ENCODE measurements around the gene DAAM1. TPM values are rescaled to one million over a fixed set of nuclear protein-coding genes. Genes with fewer than 3 reads are reported as not detected.

DAAM1 gene
- polyA plus RNA-seq, 1 donor (not counting 4 experiments of a cell fraction or from before 2014, with no cell fraction given) = 44.6 TPM

DNA sequence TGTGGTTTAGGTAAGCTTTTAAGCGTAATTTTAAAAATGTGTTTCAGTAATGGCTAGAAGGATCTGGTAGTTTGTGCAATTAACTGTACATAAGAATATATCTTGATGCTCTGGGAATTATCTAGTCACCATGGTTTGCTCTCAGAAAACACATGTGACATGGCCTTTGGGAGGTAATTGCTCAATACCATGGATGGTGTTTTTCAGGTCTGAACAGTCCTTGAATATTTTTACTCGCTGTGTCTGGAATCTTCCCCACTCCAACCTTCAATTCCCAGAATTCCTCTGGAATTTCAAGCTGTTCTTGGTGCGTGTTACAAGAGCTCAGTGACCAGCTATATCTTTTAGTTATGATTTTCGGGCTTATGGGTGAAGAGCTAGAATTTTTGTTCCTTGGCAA is 85.3 kb downstream of the DAAM1 start:
- Histone ChIP-seq H3K36me3 (ENCODE audit: control insufficient read depth in 2 of 2, extremely low read depth in 1 of 2, insufficient read depth in 2 of 2, low read length in 2 of 2) (peaks cover 0 to 9% of the 10 kb centered on the region in 2 experiments), H3K4me2 (ENCODE audit: control insufficient read depth, extremely low read depth, insufficient read depth, low read depth, low read length) (no peak overlapping the region), H3K4me1 (ENCODE audit: control insufficient read depth, extremely low read depth, insufficient read depth, low read length) (peaks cover 50% of the 10 kb centered on the region), H3K9ac (ENCODE audit: control insufficient read depth, extremely low read depth, insufficient read depth, low read length) (no peak overlapping the region), H3K4me3 (ENCODE audit: control insufficient read depth in 2 of 3, extremely low read depth in 1 of 3, insufficient read depth in 2 of 3, low read depth in 1 of 3, low read length in 3 of 3) (no peak overlapping the region), H2AFZ (ENCODE audit: control insufficient read depth, low read length) (no peak overlapping the region), H3K9me1 (ENCODE audit: control insufficient read depth, extremely low read depth, insufficient read depth, low read length) (no peaks in the 10 kb centered on the region), H3K9me3 (ENCODE audit: control insufficient read depth, low read depth, low read length) (no peaks in the 10 kb centered on the region), H3K27me3 (ENCODE audit: control insufficient read depth, extremely low read depth, insufficient read depth, low read length) (no peaks in the 10 kb centered on the region), H4K20me1 (ENCODE audit: control insufficient read depth, extremely low read depth, insufficient read depth, low read length) (no peaks in the 10 kb centered on the region), H3K79me2 (ENCODE audit: control insufficient read depth, insufficient read depth, low read length) (no peaks in the 10 kb centered on the region), H3K27ac (ENCODE audit: control insufficient read depth, insufficient read depth, low read length) (no peak overlapping the region)
- FAIRE-seq (no peak), DNase-seq (ENCODE audit: low read depth, low spot score) (no peak)
- dilution Hi-C loops (cut with MboI; ENCODE audit: extremely low pct_ligation_motif_present, low sequenced_read_pairs) = no loop called here
- TF ChIP-seq EZH2 (IDR thresholded peaks at IDR 0.05; ENCODE audit: low read length) = no peak
- TF ChIP-seq, protein P1, sequence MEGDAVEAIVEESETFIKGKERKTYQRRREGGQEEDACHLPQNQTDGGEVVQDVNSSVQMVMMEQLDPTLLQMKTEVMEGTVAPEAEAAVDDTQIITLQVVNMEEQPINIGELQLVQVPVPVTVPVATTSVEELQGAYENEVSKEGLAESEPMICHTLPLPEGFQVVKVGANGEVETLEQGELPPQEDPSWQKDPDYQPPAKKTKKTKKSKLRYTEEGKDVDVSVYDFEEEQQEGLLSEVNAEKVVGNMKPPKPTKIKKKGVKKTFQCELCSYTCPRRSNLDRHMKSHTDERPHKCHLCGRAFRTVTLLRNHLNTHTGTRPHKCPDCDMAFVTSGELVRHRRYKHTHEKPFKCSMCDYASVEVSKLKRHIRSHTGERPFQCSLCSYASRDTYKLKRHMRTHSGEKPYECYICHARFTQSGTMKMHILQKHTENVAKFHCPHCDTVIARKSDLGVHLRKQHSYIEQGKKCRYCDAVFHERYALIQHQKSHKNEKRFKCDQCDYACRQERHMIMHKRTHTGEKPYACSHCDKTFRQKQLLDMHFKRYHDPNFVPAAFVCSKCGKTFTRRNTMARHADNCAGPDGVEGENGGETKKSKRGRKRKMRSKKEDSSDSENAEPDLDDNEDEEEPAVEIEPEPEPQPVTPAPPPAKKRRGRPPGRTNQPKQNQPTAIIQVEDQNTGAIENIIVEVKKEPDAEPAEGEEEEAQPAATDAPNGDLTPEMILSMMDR (optimal IDR thresholded peaks at IDR 0.05 in 1 of 3, IDR thresholded peaks at IDR 0.05 in 1 of 3, conservative IDR thresholded peaks at IDR 0.05 in 1 of 3; ENCODE audit: extremely low read depth in 1 of 3, insufficient read depth in 2 of 3, low read length in 3 of 3) = no peak

DNA sequence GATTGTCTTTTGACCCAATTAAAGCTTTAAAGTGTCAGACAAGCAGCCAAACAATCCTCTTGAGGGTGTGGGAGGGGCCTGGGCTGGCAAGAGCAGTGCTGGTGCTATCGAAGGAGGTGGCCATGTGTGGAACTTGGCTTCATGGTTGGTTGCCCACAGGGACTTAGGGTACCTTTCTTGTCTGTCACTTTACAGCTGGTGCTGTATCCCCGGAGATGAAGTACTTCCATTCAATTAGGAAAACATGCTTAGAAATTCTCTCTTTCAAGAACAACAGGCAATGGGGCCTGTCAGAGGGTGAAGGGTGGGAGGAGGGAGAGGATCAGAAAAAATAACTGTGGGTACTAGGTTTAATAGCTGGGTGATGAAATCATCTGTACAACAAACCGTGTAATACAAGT is 86.5 kb downstream of the DAAM1 start:
- Histone ChIP-seq H3K9me1 (ENCODE audit: control insufficient read depth, extremely low read depth, insufficient read depth, low read length) (no peaks in the 10 kb centered on the region), H3K27me3 (ENCODE audit: control insufficient read depth, extremely low read depth, insufficient read depth, low read length) (no peaks in the 10 kb centered on the region), H3K9ac (ENCODE audit: control insufficient read depth, extremely low read depth, insufficient read depth, low read length) (peak overlapping the region; percentile 5), H4K20me1 (ENCODE audit: control insufficient read depth, extremely low read depth, insufficient read depth, low read length) (no peaks in the 10 kb centered on the region), H3K9me3 (ENCODE audit: control insufficient read depth, low read depth, low read length) (no peaks in the 10 kb centered on the region), H3K36me3 (ENCODE audit: control insufficient read depth in 2 of 2, extremely low read depth in 1 of 2, insufficient read depth in 2 of 2, low read length in 2 of 2) (no peaks in the 10 kb centered on the region), H3K79me2 (ENCODE audit: control insufficient read depth, insufficient read depth, low read length) (no peaks in the 10 kb centered on the region), H2AFZ (ENCODE audit: control insufficient read depth, low read length) (no peak overlapping the region), H3K4me3 (ENCODE audit: control insufficient read depth in 2 of 3, extremely low read depth in 1 of 3, insufficient read depth in 2 of 3, low read depth in 1 of 3, low read length in 3 of 3) (no peak overlapping the region), H3K27ac (ENCODE audit: control insufficient read depth, insufficient read depth, low read length) (peak overlapping the region; percentile 74), H3K4me1 (ENCODE audit: control insufficient read depth, extremely low read depth, insufficient read depth, low read length) (peaks cover 54% of the 10 kb centered on the region), H3K4me2 (ENCODE audit: control insufficient read depth, extremely low read depth, insufficient read depth, low read depth, low read length) (peak overlapping the region; percentile 55)
- FAIRE-seq (no peak), DNase-seq (ENCODE audit: low read depth, low spot score) (no peak)
- dilution Hi-C loops (cut with MboI; ENCODE audit: extremely low pct_ligation_motif_present, low sequenced_read_pairs) = no loop called here
- TF ChIP-seq EZH2 (IDR thresholded peaks at IDR 0.05; ENCODE audit: low read length) = no peak
- TF ChIP-seq, protein P1 (optimal IDR thresholded peaks at IDR 0.05 in 1 of 3, IDR thresholded peaks at IDR 0.05 in 1 of 3, conservative IDR thresholded peaks at IDR 0.05 in 1 of 3; ENCODE audit: extremely low read depth in 1 of 3, insufficient read depth in 2 of 3, low read length in 3 of 3) = no peak
